ENCODE data around the gene PIEZO1.

GRCh38 chr16:88723911-88724310 is 61.1 kb downstream of the PIEZO1 start:
- TF ChIP-seq CTCF (IDR thresholded peaks at IDR 0.05; ENCODE audit: low read depth, low read length) (no peak), POLR2A (IDR thresholded peaks at IDR 0.05; ENCODE audit: extremely low read depth, insufficient read length) (no peak), MAX (IDR thresholded peaks at IDR 0.05; ENCODE audit: low read depth, low read length) (no peak)
